Stimulated activated CD4-positive, alpha-beta T cell treated with anti-CD3 and anti-CD28 coated beads, Interleukin-1b, Interleukin-23, amount 100 ng/mL, for 48 hours (primary cell): ENCODE measurements around the gene TFEC.
"Not testable (repeated sequence)": the region's sequence is repeated elsewhere in the genome, so short reads cannot be mapped to it uniquely, and the experiment has no call there.

Experiments used
- DNase-seq: peaks from one replicate; pipeline ENCODE4 v3.0.0-alpha.2; 2020

TFEC gene, protein sequence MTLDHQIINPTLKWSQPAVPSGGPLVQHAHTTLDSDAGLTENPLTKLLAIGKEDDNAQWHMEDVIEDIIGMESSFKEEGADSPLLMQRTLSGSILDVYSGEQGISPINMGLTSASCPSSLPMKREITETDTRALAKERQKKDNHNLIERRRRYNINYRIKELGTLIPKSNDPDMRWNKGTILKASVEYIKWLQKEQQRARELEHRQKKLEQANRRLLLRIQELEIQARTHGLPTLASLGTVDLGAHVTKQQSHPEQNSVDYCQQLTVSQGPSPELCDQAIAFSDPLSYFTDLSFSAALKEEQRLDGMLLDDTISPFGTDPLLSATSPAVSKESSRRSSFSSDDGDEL

DNA sequence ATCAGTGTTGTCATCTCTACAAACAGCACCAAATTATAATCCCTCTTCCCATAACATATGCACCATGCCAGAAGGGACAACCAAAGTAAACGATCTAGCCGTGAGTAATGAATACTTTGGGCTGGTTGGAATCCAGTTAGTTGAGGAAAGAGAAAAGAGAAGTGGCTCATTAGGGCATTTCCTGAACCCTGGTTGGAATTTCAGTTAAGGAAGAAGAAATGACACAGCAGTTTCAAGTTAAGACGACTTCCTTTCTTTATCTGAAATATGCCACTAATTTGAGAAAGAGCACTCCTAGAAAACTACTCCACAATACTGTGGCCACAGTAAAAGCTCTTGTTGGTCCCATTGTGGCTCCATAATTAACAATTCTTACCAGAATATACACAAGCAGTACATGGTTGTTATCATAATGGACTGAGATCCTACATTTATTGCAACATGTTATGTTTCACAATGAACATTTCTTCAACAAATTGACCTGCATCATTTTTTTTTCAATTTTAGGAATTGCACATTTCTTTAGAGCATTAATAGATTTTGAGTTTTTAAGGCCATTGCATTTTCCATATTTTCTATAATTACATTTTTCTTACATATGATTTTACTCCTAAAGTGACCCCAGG lies at the start of gene TFEC:
TSS of gene TFEC (minus strand) at position 113 of the 626 bp plus-strand sequence. CDS start 46,322 bp downstream, outside the sequence.
- DNase-seq: no peak

DNA sequence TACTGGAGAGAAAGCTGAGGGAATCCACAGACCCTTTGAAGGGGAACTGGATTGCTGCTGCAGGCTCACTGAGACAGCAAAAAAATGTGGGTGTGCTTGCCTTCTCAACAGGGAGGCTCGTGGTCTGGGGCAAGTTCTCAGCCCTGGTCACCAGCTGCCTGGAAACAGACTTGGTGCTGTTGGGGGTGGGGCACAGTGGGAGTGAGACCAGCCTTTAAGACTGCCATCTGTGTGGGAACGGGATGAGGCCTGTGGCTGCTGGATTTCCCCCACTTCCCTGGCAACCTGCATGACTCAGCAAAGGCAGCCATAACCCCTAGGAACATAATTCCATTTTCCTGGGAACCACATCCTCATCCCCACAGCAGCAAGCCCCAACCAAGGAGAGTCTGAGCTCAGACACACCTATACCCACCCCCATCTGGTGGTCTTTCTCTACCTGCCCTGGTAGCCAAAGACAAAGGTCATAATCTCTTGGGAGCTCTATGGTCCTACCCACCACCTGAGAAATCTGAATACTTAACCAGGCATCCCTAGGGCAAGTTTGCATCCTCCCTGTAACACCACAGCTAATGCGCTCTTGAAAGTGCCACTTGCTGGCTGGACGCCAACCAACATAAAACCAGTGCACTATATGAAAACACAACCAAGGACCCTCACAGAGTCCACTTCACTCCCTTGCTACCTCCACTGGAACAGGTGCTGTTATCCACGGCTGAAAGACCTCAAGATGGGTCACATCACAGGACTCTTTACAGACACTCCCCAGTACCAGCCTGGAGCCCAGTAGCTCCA lies 45.0 kb upstream of the TFEC start:
- DNase-seq: no peak

DNA sequence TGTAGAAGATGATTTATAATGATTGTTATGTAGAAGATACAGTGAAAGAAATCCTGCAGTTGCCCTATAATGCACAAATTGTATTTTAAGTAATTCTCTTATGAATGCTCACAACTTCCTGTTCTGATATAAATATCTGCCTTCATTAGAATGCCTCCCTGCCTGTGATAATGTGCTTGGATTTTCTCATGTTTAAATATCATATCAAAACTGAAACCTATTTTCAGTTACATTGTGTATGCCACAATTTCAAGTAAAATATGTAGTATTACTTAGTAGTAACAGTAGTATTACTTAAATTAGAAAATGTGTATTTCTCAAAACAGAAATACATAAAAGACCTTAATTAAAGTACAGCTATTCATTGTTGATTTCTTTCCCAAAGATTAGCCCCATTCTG lies 41.1 kb upstream of the TFEC start:
- no peak for DNase-seq

DNA sequence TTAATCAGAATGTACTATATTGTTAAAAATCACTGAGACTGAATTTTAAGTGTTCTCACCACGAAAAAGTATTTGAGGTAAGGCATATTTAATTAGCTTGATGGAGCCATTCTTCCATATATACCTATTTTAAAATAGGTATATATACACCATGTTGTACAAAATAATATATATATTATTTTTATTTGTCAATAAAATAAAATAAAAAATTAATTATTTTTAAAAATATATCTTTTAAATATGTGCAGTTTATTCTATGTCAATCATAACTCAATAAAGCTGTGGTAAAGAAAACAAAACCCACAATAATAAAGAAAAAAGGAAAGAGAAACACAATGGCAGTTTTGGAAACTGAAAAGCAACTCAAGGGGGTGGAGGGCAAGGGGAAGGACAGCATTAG lies 33.6 kb upstream of the TFEC start:
- no peak for DNase-seq

DNA sequence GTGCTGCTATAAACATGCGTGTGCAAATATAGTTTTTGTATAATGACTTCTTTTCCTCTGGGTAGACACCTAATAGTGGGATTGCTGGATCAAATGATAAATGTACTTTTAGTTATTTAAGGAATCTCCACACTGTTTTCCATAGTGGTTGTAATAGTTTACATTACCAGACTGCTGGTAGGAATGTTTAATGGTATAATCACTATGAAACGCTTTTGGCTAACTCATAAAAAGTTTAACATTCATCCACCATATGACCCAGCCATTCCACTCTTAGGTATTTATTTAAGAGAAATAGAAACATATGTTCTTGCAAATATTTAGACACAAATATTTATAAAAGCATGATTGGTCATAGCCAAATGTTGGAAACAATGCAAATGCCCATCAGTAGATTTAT lies 32.1 kb upstream of the TFEC start:
- DNase-seq: no peak

DNA sequence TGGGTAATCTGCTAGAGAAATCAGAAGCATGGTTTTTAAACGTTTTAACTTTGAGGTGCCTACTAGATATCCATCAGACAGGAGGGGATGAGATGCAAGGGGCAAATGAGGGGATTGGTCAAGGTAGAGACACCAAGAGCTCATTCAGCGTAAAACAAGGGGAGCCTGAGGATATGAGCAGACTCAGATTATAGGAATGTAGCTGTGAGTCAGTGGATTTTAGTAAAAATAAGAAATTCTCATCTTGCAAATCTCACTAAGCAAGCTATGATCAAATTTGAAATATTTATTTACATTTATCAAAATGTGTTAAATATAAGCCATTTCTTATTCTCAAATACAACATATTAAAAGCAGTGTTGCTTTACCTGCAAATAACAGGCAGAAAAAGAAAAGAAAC lies 21.4 kb upstream of the TFEC start:
- DNase-seq: no peak

DNA sequence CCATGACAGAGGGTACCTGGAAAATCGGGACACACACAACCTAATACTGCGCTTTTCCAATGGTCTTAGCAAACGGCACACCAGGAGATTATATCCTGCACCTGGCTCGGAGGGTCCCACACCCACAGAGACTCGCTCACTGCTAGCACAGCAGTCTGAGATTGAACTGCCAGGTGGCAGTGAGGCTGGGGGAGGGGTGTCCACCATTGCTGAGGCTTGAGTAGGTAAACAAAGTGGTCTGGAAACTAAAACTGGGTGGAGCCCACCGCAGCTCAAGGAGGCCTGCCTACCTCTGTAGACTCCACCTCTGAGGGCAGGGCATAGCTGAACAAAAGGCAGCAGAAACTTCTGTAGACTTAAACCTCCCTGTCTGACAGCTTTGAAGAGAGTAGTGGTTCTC lies 16.7 kb upstream of the TFEC start:
- DNase-seq: not testable (repeated sequence)

DNA sequence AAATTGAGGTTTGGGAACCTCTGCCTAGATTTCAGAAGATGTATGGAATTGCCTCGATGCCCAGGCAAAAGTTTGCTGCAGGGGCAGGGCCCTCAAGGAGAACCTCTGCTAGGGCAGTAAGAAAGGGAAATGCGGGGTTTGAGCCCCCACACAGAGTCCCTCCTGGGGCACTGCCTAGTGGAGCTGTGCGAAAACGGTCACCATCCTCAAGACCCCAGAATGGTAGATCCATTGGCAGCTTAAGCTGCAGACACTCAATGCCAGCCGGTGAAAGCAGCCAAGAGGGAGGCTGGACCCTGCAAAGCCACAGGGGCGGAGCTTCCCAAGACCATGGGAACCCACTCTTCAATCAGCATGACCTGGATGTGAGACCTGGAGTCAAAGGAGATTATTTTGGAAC lies 15.0 kb upstream of the TFEC start:
- no peak for DNase-seq

DNA sequence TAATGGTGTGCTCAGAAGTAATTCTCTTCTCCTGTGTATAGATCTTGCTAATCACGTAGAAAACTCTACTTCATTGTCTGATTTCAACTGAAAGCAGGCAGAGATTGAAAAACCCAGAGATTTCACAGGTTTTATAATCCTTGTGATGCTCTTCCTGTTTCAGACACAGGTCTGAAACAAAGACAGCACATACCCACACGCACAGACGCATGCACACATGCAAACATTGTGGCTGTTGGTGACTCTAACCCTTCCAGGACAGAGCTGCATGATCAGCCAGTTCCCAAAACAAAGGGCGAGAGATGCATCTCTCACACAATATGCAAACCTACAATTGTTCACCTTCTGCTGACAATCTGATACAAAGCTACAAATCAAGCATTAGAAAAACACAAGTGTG lies 11.1 kb upstream of the TFEC start:
- DNase-seq: no peak

DNA sequence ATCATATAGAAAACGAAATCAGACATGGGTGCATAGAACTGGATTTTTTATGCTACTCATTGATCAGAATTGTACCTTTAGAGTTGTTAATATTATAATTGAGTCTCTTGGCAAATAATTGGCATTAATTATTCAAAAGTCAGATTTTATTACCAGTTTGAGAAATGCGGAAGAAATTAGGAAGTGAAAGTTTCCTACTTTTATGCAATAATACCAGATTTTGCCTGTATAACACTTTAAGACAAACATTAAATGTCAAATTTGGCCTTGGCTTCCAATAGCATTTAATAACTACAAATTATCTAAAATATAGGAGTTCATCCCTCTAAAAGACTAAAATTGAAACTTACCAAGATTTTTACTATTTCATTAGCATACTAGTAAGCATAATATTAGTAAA lies 6.8 kb upstream of the TFEC start:
- no peak for DNase-seq

DNA sequence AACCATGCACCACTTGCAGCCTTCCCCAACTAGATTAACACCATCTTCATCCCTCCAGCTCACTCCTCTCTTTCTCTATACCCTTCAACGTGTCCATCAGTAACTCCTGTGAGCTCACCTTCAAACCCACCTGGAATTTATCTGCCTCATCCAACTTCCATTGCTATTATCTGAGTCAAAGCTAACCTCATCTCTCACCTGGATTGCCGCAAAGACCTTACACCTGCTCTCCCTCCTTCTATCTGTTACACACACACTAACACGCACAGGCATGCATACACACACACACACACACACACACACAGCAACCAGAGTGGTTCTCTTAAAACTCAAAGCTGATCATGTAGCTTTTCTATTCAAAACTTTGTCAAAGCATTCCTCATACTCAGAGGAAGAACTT lies 3.8 kb upstream of the TFEC start:
- no peak for DNase-seq

DNA sequence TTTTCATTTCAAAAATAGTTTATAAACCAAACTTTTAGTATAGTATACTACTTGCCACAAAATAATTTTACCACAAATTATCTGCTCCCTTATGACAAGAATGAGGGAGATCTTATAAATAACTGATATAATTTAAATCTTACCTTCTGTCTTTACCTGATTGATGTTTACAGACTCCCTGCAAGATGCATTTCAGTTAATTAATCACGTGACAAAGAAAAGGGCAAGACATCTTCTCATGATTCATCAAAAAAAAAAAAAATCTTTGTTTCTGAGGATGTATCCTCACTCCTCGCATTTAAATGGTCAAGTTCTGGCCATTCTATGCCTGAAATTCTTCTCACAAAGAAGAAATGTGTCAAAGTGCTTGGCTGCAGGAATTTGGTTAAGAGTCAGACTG lies 2.3 kb upstream of the TFEC start:
- no peak for DNase-seq

DNA sequence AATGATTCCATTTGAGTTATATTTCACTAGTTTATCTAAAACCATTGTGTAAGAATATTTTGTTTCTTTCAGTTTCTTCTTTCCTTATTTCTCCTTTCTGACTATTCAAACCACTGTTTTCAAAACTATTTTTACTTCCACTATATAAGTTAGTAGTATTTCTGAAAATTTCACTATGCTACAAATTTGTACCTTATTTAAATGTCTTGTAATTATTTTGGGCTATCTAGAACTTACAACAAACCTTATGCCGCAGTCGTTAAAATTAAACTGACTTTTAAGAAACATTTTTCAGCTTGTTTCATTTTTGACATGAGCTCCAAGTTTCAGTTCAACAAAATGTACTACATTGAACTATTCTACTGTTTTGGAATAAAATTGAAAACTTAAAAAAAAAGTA lies 1.8 kb downstream of the TFEC start:
- no peak for DNase-seq

DNA sequence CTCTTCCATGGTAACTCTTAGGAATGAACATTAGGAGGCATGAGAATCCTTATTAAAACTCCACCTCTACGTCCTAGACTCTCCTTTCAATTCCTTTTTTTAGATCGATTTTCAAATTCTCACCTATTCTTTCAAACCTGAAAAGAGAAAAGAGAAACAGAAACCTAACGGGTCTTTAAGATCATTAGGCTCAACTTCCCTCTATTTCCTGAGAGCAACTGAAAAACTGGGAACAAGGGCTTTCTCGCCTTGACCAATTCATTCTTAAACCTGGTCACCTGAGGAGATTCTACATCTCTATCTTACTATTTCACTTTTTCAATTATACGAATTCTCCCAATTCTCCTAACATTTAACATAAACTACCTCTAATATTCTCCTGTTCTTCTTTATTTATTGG lies 2.8 kb downstream of the TFEC start:
- DNase-seq: no peak

DNA sequence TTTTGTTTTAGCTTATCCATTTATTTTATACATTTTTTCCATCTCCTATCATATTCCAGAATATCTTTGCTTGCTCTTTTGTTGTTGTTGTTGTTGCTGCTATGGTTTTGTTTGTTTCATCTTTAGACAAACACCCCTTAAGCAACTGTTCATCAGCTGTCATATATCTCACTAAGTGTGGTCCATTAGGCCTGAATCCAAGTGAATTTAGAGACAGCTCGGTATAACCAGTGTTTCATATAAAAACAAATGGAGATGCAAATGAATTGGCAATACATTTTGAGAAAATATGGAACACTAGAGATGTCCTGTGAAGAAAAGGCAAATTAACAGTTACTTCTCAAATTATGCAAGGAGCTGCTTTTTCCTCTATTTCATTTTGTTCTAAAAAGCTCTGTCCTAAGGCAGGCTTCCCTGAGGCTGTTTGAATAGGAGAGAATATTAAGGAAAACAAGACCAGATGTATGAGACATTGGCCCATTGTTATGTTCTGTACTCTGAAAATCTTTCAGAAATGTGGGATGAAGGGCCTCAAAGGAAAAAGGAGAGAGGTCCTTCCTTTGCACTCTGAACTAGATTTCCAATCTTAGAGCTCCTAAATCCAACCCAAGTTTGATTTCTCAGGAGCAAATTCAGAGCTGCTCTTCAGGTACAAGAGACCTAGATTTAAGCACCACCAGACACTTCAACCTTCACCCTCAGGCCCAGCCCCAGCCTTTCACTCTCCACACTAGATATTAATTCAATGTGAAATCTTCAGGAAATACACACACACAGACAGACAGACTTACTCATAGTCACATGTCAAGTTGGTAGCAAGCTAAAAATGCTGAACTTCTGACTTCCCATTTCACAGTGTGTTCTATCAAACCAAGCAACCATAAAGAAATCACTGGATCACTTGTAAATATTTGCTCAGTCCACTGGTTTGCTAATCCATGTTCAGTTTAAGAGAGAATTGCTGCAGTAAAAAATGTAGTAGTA lies 5.4 kb downstream of the TFEC start:
- no peak for DNase-seq

DNA sequence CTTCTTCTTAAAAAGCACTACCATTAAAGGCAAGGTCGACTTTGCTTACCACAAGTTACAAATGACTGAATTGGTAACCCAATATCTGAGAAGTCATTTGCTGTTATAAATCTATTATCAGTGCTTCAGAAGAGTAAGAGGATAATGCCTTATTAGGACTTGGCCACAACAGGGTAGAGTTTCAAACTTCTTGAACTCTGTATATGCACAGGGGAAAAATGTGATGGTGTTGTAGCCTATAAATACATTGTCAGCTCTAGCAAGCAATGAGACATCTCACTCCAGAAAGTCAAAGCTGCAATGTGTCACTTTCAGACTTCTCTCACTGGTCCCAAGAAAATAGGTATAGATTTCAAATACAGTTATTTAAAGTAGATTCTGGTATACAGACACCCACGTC lies 9.3 kb downstream of the TFEC start:
- no peak for DNase-seq

DNA sequence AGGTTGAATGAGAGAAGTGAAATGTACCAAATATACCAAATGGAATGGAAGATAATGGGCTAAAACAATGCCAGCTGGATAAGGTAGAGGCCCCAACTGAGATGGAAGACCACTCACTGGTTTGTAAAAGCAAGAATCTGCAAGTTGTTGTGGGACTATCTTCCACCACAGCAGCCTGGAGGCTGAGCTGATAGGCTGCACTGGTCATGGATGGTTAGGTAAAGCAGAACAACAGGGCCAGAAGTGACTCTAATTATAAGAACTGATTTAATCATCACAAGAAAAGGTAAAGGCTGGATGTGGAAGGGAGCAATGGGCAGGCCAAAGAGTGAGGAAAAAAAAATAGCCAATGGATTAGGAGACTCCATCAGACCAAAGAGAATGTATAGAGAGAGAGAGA lies 11.8 kb downstream of the TFEC start:
- no peak for DNase-seq

DNA sequence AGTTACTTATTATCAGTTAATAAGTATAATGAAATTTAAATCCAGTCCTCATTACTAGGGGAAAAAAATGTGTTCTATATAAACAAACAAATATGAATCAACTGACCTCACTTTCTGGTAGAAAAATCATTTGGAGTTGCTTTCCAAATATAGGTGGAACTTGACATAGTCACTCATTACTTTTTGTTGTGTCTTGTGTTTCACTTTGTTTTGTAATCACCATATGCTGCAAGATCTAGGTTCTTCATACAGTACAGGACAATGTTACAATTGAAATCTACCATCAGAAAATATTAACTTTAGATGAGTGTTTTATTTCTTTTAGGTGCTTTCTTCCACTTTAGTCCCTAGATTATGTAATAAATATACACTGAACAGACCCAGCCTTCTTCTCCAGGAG lies 16.9 kb downstream of the TFEC start:
- no peak for DNase-seq

DNA sequence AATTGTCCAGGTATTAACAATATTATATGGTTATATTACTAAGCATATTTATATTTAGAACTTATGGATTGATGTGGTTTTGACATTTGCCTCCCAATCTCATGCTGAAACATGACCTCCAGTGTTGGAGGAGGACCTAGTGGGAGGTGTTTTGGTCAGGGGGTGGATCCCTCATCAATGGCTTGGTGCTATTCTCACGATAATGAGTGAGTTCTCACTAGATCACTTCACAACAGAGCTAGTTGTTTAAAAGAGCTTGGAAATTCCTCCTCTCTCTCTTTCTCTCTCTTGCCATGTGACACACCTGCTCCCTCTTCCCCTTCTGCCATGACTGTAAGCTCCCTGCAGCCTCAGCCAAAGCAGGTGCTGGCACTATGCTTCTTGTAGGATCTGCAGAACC lies 19.0 kb downstream of the TFEC start:
- no peak for DNase-seq

DNA sequence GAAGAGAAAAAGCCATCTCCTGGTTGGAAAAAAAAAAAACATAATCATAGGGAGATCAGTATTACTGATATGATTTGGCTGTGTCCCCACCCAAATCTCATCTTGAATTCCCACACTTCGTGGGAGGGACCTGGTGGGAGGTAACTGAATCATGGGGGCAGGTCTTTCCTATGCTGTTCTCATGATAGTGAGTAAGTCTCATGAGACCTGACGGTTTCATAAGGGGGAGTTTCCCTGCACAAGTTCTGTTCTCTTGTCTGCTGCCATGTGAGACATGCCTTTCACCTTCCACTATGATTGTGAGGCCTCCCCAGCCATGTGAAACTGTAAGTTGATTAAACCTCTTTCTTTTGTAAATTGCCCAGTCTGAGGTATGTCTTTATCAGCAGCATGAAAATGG lies 25.8 kb downstream of the TFEC start:
- DNase-seq: not testable (repeated sequence)

DNA sequence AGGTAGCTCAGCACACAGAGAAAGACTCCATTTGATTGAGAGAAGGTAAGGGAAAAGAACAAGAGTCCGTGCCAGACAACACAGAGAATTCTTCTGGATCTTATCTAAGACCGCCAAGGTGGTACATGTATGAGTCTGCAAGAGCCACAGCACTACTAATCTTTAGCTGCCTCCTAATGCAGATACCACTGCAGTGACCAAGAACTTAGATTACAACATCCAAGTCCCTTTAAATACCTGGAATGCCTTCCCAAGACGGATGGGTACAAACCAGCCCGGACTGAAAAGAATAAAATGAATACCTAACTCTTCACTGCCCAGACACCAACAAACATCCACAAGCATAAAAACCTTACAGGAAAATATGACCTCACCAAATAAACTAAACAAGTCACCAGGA lies 33.3 kb downstream of the TFEC start:
- DNase-seq: no peak

DNA sequence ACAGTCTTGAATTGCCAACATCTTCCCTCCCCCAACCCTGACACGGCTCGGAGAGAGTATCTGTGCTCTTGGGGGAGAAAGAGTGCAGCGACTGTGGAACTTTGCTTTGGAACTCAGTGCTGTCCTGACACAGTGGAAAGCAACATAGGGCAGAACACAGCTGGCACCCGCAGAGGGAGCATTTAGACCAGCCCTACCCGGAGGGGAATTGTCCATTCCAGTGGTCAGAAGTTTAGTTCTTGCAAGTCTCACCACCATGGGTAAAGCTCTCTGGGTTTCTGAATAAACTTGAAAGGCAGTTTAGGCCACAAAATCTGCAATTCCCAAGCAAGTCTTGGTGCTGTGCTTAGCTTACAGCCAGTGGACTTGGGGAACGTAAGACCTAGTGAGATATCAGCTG lies 34.9 kb downstream of the TFEC start:
- DNase-seq: no peak

DNA sequence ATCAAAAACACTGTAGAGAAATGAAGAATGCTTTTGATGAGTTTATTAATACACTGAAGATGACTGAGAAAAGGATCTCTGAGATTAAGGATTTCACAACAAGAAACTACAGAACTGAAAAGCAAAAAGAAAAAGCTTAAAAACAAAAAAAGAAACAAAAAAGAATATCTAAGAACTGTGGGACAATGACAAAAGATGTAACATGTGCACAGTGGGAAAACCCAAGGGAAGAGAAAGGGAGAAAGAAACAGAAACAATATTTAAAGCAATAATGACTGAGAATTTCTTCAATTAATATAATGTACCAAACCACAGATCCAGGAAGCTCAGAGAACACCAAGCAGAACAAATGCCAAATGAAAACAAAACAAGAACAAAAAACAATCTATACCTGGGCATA lies 42.2 kb downstream of the TFEC start:
- DNase-seq: no peak
